Peyer's patch (tissue), 4 donors: ENCODE measurements around the gene UCK1. TPM values are rescaled to one million over a fixed set of nuclear protein-coding genes. Genes with fewer than 3 reads are reported as not detected.
A peak's percentile ranks its signal among the peaks of the same experiment; 100 is the strongest.

Experiments
- DNase-seq, 3 donors: peaks; one replicate each; pipeline ENCODE4 v3.0.0-alpha.2; 2017 to 2019
- H3K27ac ChIP-seq, 4 donors: fragments of 200-600 bp; sonication (generic); one replicate each; pipeline ENCODE4 v1.5.1; 2016 to 2019
- H3K27me3 ChIP-seq, 2 donors: fragments of 200-600 bp; sonication (generic); one replicate each; pipeline ENCODE4 v1.5.1; 2019
- H3K36me3 ChIP-seq, 3 donors: fragments of 200-600 bp; sonication (generic); one replicate each; pipeline ENCODE4 v1.5.1; 2016 to 2019
- H3K4me1 ChIP-seq, 4 donors: fragments of 200-600 bp; sonication (generic); one replicate each; pipeline ENCODE4 v1.5.1; 2016 to 2019
- H3K4me3 ChIP-seq, 4 donors: fragments of 200-600 bp; sonication (generic); 1 replicate in 3 of 4; 2 replicates in 1 of 4; pipeline ENCODE4 v1.5.1; 2016 to 2019; ENCODE audit warnings: mild to moderate bottlenecking in 1 of 4
- H3K9me3 ChIP-seq, 4 donors: fragments of 200-600 bp; sonication (generic); one replicate each; pipeline ENCODE4 v1.5.1; 2016 to 2019; ENCODE audit warnings: mild to moderate bottlenecking in 1 of 4
- CTCF ChIP-seq, 6 experiments: fragments of 450-650 bp in 4 of 6; fragments of 200-600 bp in 2 of 6; sonication (generic) in 1 of 6; IDR thresholded peaks; one replicate each; pipeline ENCODE4 v1.5.1; 2017 to 2019; ENCODE audit warnings: antibody characterized with exemption in 6 of 6, mild to moderate bottlenecking in 3 of 6, moderate library complexity in 1 of 6
- POLR2A ChIP-seq, 2 donors: fragments of 450-650 bp; IDR thresholded peaks; one replicate each; pipeline ENCODE4 v1.5.1; 2017; ENCODE audit warnings: antibody characterized with exemption in 2 of 2, mild to moderate bottlenecking in 2 of 2, moderate library complexity in 2 of 2
- small RNA-seq, 2 donors: library from RNA; depleted of rRNA; stranded (forward); fragments of <200 nt; gene quantifications; one replicate each; pipeline ENCODE3, GENCODE V24; 2016
- total RNA-seq, 4 donors: library from RNA; depleted of rRNA; stranded (reverse); fragments of >200 nt; gene quantifications; one replicate each; pipeline ENCODE4 v1.1.0, GENCODE V29; 2016

UCK1 gene
- total RNA-seq, 4 donors from 2014 or later: 20.6 to 37.2 (median 31.1) TPM

GRCh38 chr9:131474711-131475110, 56.4 kb downstream of the UCK1 start:
- Histone ChIP-seq H3K27me3 (no peaks in the 10 kb centered on the region), H3K36me3 (peaks cover 0 to 98% (median 0%) of the 10 kb centered on the region in 3 donors), H3K9me3 (no peaks in the 10 kb centered on the region), H3K27ac (no peak overlapping the region), H3K4me1 (no peaks in the 10 kb centered on the region), H3K4me3 (no peak overlapping the region)
- no peak for TF ChIP-seq POLR2A (IDR thresholded peaks at IDR 0.05)
- peak in 2 of 3 donors; percentile 41 to 42 for DNase-seq

- Histone ChIP-seq H3K27me3 (no peaks in the 10 kb centered on the region), H3K36me3 (peaks cover 0 to 98% (median 0%) of the 10 kb centered on the region in 3 donors), H3K9me3 (no peaks in the 10 kb centered on the region), H3K27ac (no peak overlapping the region), H3K4me1 (no peaks in the 10 kb centered on the region), H3K4me3 (no peak overlapping the region)
- TF ChIP-seq POLR2A (IDR thresholded peaks at IDR 0.05): no peak
- no peak for TF ChIP-seq CTCF (IDR thresholded peaks at IDR 0.05)
- DNase-seq: peak in 1 of 3 donors; percentile 45
Measured at GRCh38 chr9:131473891-131474290, 57.2 kb downstream of the UCK1 start.

Small RNA genes within 50 kb of the gene (small RNA-seq; reads per million reads assigned to genes)
- gene SNORD62A (0 reads per million in 2 donors), gene SNORD62B (0 to 1.2 reads per million in 2 donors)

Other genes starting within 250 kb of the UCK1 start
- gene PLPP7, start 241.5 kb downstream of the UCK1 start, total RNA-seq: 1 to 10 TPM; 1.3 to 3.3 (median 2.4) TPM
- gene PRRC2B, start 137.2 kb downstream of the UCK1 start, total RNA-seq: 100 to 1,000 TPM; 109 to 174 (median 149) TPM
- gene POMT1, start 28.3 kb downstream of the UCK1 start, total RNA-seq: 10 to 100 TPM; 37.1 to 94.8 (median 46.1) TPM
- gene PRRT1B, start 14.3 kb upstream of the UCK1 start, total RNA-seq: 1 to 10 TPM in 1 of 4 donors, under 1 TPM in 1, not detected in 2; 0.94 to 3.9 TPM
- 100 to 1,000 TPM in 1 of 4 donors, 10 to 100 TPM in 3; 51.7 to 182 (median 70.7) TPM for gene RAPGEF1, start 208.8 kb upstream of the UCK1 start, total RNA-seq